ENCODE data around the gene CANT1.
"Not testable (repeated sequence)": the region's sequence is repeated elsewhere in the genome, so short reads cannot be mapped to it uniquely, and the experiment has no call there.

The CANT1 gene

GRCh38 chr17:79043191-79043930 is 33.8 kb upstream of the CANT1 start:
- DNase-seq = no peak

DNA sequence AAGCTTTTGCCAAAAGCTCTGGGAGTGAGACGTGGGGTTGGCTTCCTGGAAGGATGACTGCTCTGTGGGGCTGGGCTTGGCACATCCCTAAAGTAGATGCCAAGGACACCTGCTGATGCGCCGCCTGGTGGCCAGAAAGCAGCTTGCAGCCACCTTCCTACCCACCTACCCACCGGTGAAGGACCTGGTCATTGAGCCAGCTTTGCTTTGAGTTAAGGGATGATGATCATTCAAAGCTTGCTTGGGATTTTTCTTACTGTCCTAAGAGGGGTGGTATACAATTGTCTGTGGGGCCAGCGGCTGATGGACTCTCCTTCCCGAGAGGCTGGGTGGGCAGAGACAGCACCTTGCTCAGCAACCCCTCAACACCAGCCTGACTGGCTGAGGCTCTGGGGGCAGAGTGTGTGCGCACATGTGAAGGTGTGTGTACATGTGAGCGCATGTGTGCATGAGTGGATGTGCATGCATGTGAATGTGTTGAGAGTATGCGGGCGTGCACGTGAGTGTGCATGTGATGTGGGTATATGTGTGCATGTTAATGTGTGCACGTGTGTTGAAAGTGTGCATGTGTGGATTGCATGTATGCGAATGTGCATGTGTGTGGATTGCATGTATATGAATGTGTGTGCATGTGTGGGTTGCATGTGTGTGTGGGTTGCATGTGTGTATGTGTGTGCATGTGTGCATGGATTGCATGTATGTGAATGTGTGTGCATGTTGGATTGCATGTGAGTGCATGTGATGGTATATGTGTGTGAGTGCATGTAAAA is 33.0 kb upstream of the CANT1 start:
- no peak for DNase-seq

DNA sequence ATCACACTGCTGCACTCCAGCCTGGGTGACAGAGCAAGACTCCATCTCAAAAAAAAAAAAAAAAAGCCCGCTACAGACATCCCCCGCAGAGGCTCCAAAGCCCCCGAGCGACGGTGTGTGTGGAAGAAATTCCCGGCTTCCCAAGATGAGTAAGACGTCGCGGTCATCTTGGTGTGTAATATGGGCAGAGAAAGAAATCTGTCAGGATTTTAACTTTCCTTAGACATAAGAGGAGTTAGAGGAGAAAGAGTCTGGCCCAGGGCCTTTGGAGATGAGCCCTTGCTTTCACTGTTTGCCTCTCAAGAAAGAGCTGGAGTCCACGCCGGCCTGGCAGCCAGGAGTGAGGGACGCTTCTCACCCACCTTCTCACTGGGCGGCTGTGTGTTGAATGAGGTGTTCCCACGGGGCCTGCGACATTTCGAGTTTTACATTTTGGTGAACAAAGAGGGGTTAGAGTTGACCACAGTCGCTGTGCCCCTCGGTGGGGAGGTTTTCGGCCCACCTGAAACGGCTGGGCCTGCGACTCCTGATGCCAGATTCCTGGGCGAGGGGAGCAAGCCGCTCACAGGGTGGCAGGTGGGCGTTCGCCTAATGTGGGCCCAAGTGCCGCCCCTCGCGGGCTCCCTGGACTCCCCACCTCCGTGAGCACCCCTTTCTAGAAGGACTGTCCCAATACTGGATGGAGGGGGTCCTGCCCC is 32.3 kb upstream of the CANT1 start:
- no peak for DNase-seq

DNA sequence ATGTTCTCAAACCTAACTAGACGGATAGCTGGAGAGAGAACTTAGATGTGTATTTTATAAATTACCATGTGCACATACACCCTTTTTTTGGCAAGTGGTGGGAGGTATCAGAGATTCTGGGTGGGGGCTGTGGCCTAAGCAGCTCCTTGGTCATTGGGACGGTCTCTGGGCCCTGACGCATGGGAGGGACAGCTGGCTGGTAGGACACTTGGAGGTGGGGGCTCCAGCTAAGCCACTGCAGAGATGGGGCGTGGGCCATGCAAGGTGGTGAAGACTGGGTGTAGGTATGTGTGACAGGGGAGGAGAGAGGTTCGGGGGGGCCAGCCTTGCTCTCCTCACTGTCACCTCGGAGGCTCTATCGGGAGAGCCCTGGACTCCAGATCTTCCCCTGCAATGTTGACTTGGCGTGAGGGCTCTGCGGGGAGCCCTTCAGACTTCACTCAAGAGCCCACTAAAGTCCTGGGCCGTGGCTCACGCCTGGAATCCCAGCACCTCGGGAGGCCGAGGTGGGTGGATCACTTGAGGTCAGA is 31.5 kb upstream of the CANT1 start:
- no peak for DNase-seq

GRCh38 chr17:79039886-79040285 is 30.3 kb upstream of the CANT1 start:
- DNase-seq = no peak

DNA sequence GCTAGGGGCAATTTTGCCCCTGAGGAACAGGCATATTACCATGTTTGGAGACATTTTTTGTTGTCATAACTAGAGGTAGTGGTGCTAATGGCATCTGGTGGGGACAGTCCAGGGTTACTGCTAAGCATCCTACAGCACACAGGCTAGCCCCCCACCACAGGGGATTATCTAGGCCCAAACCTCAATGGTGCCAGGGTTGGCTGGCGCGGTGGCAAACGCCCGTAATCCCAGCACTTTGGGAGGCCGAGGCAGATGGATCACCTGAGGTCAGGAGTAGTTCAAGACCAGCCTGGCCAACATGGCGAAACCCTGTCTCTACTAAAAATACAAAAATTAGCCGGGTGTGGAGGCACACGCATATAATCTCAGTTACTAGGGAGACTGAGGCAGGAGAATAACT is 29.6 kb upstream of the CANT1 start:
- no peak for DNase-seq

DNA sequence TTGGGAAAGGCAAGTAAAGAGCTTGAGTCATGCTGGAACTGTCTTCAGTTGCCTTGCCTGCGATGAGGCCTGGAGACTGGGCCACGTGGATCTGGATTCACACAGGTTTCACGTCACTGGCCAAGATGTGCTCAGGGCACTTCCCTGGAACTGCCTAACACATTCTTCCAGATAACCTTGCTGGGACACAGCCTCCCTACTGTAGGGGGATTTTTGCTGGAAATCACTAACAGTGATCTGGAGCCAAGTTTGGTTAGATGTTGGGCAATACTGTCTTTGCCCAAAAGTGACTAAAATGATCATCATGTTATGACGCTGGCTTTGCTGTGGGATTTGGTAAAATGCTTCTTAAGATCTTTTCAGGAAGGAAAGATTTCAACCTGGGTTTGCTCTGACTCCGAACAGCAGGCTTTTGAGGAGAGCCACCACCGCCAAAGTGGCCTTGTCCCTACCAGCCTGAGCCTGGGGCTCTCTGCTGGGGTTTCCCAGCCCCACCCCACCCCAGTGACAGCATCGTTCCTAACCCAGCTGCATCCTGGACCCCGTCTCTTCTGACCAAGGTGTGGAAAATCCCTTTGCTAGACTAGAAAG is 29.1 kb upstream of the CANT1 start:
- no peak for DNase-seq

GRCh38 chr17:79036596-79036995 is 27.0 kb upstream of the CANT1 start:
- no peak for DNase-seq

GRCh38 chr17:79036181-79036580 is 26.6 kb upstream of the CANT1 start:
- no peak for DNase-seq

DNA sequence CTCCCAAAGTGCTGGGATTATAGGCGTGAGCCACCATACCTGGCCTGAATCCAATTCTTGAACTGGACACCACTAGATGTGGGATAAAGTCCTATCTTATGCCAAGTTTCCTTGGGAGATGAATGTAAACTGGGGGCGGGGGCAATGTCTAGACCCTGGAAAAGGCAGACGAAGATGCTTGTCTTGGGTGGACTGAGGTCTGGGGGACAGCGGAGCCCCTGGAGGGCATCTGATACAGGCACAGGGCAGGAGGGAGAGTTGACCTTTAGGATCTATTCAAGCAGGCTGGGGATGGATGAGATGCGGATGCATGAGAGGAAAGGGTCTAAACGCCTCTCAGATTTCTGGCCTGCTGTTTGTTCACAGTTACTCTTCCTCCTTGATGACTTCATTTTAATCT is 26.1 kb upstream of the CANT1 start:
- no peak for DNase-seq

DNA sequence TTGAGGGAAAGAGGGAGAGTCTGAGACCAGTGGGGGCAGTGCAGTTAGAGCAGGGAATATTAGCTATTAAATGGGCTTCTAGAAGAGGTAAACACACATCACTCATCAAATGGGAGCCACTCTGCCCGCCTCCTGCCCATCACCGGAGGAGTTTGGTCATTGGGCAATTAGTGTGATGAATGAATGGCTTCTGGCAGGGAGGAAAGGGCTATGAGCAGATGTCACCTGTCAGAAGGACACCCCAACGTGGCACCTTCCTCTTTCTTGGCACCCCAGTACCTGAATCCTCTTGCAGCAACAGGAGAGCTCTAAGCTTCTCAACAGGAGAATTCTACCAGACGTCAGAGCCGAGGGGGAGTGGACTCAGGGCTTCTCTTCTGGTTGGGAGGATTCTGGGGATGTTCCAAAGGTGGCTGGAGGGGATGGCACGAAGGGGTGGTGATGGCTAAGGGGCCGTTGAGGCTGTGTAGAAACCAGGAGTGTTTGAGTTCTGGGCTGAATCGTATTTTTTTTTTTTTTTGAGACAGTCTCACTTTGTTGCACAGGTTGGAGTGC is 25.4 kb upstream of the CANT1 start:
- DNase-seq = no peak

DNA sequence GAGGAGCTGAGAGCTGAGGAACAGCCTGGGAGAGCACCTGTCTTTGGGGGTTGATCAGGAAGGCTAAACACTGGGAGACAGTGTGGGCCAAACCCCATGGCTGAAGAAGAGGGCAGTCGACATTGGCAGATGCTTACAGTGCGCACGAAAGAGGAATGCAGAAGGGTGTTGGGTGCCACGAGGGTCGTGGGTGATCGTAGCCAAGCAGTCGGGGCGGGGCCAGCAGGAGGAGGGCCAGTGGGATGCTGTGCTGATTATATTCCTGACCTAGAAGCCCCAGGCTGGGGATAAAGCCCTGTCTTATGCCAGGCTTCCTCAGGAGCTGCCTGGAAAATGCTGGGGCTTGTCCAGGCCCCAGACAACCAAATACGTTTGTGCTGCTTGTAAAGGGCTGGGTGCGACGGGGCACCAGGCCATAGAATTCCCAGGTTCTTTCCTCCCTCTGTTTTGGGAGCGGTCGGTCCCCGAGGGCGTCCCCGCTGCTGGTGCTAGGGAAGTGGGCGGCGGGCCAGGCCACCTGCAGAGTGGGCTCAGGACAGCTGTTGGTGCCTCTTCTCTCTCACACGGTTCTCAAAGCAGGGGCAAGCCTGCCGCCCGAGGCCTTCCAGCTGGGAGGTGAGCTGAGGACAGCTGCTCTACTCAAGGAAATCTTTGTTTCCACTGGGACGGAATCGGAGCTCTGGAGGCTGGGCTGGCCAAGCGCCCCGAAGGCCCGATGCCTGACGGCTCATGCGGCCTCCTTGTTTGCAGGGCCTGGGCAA is 24.4 kb upstream of the CANT1 start:
- DNase-seq = no peak

DNA sequence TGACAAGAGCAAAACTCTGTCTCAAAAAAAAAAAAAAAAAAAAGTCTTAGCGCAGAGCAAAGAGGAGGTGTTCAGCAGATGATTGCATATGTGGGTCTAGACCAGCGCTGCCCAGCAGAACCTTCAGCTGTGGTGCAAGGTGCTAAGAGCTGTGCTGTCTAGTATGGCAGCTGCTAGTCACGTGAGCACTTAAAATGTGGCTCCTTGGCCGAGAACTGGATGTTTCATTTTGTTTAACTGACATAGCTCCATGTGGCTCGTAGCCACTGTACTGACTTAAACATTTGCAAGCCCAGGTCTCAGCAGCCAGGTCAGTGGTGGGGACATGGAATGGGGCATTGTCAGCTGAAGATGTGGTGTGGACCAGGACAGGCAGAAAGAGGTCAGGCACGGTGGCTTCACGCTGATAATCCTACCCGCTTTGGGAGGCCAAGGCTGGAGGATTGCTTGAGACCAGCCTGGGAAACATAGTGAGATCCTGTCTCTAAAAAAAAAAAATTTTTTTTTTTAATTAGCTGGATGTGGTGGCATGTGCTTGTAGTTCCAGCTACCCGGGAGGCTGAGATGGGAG is 23.6 kb upstream of the CANT1 start:
- DNase-seq = no peak

DNA sequence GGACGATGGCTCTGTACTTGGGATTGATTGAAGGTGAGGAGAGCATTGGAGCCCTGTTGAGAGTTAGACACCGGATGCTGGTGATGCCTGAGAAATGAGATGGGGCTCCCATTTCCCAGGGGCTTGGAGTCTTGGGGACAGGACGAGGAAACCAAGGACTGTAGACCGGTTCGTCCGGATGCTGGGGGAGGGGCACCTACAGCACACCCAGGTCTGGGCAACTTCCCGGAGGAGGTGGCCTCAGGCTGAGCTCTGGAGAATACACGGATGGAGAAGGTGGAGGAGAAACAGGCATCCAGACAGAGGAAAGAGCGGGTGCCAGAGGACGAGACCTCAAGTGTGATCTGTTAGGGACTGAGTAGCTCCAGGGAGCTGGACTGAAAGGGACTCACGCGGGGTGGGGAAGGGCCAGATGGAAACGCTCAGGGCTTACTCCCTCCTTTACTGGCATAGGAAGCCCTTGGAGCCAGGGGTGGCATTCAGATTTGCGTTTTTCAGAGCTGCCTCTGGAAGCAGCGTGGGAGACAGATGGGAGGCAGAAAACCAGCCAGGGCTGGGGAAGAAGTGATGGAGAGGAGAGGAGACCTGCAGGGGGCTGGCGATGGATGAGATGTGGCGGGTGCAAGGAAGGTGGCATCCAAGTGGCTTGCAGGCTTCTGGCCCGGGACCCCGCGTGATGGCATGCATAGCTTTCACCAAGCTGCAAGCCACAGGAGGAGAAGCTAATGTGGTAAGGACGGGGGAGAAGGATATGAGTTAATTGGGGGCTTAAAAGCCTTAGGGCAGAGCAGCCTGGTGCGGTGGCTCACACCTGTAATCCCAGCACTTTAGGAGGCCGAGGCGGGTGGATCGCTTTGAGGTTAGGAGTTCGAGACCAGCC is 22.7 kb upstream of the CANT1 start:
- no peak for DNase-seq

- DNase-seq = not testable (repeated sequence)
Observed at GRCh38 chr17:79030636-79031035, 21.1 kb upstream of the CANT1 start.

GRCh38 chr17:79029327-79030009 is 19.9 kb upstream of the CANT1 start:
- DNase-seq = no peak

DNA sequence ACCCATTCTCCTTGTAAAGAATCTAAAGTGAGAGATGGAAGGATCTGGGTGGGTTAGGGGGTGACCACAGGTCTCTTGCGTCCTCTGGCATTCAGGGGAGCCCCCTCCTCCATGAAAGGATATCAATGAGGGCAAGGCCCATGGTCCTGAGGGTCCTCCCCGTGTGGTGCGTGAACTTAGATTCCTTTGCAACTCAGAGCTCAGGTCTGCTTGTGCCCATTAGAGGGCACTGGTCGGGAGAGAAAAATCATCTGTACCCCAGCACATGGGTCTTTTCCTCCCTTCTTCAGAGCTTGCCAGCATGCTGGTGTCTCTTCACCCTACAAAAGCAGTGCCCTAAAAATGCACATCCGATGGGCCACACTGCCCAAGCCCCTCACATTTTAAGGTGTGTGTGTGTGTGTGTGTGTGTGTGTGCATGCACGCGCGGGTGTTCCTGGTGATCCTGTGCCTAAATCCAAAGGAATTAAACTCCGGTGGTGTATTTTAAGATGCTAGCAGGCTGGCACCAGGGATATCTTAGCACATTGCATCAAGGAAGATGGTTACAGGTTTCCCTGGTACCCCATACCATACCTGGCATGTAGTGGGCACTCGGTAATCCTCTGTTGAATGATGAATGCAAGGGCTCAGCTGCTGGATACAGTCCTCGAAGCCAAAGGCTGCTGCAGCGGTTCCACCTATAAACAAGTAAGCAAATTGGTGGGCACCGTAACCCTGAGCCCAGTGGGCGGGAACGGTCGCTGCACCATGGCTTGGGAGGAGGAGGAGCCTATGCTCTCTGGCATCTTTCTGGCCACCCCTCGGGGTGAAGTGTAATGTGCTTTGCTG is 19.1 kb upstream of the CANT1 start:
- no peak for DNase-seq

GRCh38 chr17:79027925-79028491 is 18.4 kb upstream of the CANT1 start:
- DNase-seq = no peak
